GM18505 (cell line): ENCODE results near the gene PA2G4.
"Not testable (repeated sequence)": the region's sequence is repeated elsewhere in the genome, so short reads cannot be mapped to it uniquely, and the experiment has no call there.

Source experiments
- ATAC-seq: cut with Tn5 transposase; IDR thresholded peaks from one replicate; pipeline ENCODE4 v1.9.1; 2021; ENCODE audit not compliant: unreplicated experiment
- POLR2A ChIP-seq: IDR thresholded peaks from 4 replicates; pipeline ENCODE4 v1.6.1; 2011; ENCODE audit warnings: borderline replicate concordance; ENCODE audit not compliant: insufficient read depth, insufficient read length; ENCODE audit errors: extremely low read depth

PA2G4 gene

GRCh38 chr12:56105609-56105902, 1.2 kb downstream of the PA2G4 start:
- no peak for ATAC-seq
- TF ChIP-seq POLR2A, result no peak

DNA sequence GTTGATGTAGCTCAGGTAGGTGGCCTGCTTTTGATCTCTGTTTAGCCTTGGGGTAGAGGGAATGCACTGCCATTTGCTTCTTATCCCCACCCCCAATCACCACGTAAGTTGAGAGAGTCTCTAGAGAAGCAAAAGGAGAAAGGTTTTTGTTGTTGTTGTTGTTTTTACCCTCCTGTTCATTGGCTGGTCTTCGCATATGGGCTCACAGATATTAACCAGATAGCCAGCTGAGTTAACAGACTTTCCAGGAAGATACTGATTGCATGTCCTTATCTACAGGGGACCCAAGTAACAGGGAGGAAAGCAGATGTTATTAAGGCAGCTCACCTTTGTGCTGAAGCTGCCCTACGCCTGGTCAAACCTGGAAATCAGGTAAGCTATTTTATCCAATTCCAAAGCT, 2.9 kb downstream of the PA2G4 start:
- no peak for TF ChIP-seq POLR2A
- ATAC-seq, result no peak

GRCh38 chr12:56110571-56110970, 6.2 kb downstream of the PA2G4 start:
- TF ChIP-seq POLR2A, result no peak

GRCh38 chr12:56114084-56114483, 9.7 kb downstream of the PA2G4 start:
- TF ChIP-seq POLR2A, result no peak
- ATAC-seq, result no peak

More at GRCh38 chr12:56110571-56110970, 6.2 kb downstream of the PA2G4 start:
- no peak for ATAC-seq

DNA sequence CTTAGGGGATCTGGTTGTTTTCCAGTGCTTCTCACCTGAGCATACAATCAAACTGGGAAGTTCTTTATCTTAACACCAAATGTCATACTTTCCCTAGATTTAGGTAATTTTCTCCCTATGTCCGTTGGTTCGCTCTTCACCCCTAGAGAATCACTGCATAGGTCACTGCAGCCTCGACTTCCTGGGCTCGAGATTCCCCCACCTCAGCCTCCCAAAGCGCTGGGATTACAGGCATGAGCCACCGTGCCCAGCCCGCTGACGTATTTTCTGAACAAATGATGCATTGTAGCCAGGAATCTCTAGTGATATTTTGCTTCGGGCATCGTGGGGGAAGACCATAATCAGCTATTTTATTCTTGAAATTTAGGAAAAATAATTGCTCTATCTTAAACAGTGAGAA, 11.0 kb downstream of the PA2G4 start:
- no peak for ATAC-seq

GRCh38 chr12:56116267-56117081, 12.1 kb downstream of the PA2G4 start, which contains the start of gene RPL41:
TSS of gene RPL41 (plus strand) at chr12:56116633.
- peak; percentile 99 for TF ChIP-seq POLR2A
- peak; percentile 40 for ATAC-seq

More for the DNA sequence above, 11.0 kb downstream of the PA2G4 start:
- no peak for TF ChIP-seq POLR2A

- not testable (repeated sequence) for ATAC-seq
These were observed 12.8 kb downstream of the PA2G4 start for GRCh38 chr12:56117082-56117706.

GRCh38 chr12:56117778-56118687, 13.7 kb downstream of the PA2G4 start, which contains the start of gene ZC3H10:
TSS of gene ZC3H10 (plus strand) at chr12:56118266. CDS start at chr12:56120563, 2,297 bp downstream.
- ATAC-seq, result peak; percentile 72
- TF ChIP-seq POLR2A, result peak; percentile 98

GRCh38 chr12:56118688-56119357, 14.5 kb downstream of the PA2G4 start:
- TF ChIP-seq POLR2A, result no peak
- ATAC-seq, result peak; percentile 5

- no peak for TF ChIP-seq POLR2A
- ATAC-seq, result no peak
These were observed 15.0 kb downstream of the PA2G4 start for GRCh38 chr12:56119361-56119796.

DNA sequence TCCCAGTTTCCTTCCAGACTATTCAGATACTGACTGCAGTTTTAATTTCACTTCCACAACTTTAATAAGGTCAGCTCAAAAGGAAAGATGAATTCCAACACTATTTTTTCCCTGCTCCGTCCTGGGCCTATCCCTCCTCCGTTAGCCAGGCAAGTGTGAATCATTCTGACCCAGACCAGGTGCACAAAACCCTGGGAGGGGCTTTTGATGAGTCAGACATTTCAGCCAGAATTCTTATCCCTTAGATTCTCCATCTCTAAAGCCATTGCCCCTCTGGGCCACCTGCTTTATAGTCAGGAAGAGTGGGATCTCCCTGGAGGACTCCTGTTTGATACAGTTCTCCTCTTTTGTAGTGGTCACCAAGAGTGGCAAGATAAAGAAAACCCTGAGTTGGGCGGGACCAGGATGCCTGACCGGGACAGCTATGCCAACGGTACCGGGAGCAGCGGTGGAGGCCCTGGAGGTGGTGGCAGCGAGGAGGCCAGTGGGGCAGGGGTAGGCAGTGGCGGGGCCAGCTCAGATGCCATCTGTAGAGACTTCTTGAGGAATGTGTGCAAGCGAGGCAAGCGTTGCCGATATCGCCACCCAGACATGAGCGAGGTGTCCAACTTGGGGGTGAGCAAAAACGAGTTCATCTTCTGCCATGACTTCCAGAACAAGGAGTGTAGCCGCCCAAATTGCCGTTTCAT, 15.9 kb downstream of the PA2G4 start:
- no peak for ATAC-seq
- TF ChIP-seq POLR2A, result no peak

GRCh38 chr12:56121204-56121870, 17.0 kb downstream of the PA2G4 start:
- no peak for ATAC-seq
- no peak for TF ChIP-seq POLR2A
